ENCODE results near the gene MBD4. TPM values are rescaled to one million over a fixed set of nuclear protein-coding genes. Genes with fewer than 3 reads are reported as not detected.
"Not testable (repeated sequence)": the region's sequence is repeated elsewhere in the genome, so short reads cannot be mapped to it uniquely, and the experiment has no call there.

MBD4 gene
- total RNA-seq, 3 donors from 2014 or later (not counting 1 experiment from before 2014, with no cell fraction given): 46.4 to 55.6 (median 48.0) TPM

DNA sequence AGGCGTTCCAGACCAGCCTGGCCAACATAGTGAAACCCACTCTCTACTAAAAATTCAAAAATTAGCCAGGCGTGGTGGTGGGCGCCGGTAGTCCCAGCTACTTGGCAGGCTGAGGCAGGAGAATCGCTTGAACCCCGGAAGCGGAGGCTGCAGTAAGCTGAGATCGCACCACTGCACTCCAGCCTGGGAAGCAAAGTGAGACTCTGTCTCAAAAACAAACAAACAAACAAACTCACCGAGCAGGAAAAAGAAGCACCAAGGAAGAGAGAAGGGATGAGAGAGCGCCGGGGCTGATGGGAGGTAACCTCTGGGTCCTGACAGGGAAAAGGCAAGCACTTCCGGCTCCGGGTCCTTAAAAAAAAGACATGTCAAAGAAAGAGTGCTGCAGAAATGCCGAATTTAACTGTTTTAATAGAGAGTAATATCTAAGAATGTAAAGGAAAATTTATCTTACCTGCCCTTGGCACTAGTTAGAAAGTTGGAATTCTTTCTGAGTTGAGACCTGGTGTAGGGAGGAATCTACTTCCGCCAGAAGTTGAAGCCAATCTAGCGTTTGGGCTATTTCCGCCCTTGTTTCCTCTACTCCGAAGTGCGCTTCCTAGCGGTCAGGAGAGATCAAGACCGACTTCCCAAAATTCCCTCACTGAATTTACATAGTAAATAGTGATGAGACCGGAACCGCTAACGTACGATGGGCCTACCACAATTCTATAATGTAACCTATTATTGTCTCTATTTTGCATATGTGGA is 40.4 kb downstream of the MBD4 start:
- Histone ChIP-seq H3K9me3 (ENCODE audit: control insufficient read depth, insufficient read depth, low read length) (no peaks in the 10 kb centered on the region), H3K36me3 (ENCODE audit: control insufficient read depth, insufficient read depth, low read length) (peaks cover 7% of the 10 kb centered on the region), H3K4me3 (ENCODE audit: low read length) (peak overlapping the region; percentile 96), H3K27ac (ENCODE audit: low read length) (peak overlapping the region; percentile 81), H3K27me3 (ENCODE audit: control insufficient read depth, insufficient read depth, low read length) (no peaks in the 10 kb centered on the region), H3K4me1 (ENCODE audit: control insufficient read depth, insufficient read depth, low read length) (peaks cover 18% of the 10 kb centered on the region)
- Mint-ChIP-seq H3K4me3 (peak overlapping the region; percentile 97), H3K27me3 (ENCODE audit: low read depth in 2 of 2) (no peaks in the 10 kb centered on the region), H3K9me3 (no peaks in the 10 kb centered on the region), H3K36me3 (no peaks in the 10 kb centered on the region), H3K4me1 (peaks cover 25 to 50% of the 10 kb centered on the region in 2 donors), H3K27ac (peak overlapping the region; percentile 93 to 98)
- intact Hi-C loops (cut with micrococcal nuclease): loop anchor here (1.0 to 5.0 kb wide), 2 partner anchors 41 to 538 kb away; partner anchors contain the start of gene IFT122
- TF ChIP-seq, protein P1, sequence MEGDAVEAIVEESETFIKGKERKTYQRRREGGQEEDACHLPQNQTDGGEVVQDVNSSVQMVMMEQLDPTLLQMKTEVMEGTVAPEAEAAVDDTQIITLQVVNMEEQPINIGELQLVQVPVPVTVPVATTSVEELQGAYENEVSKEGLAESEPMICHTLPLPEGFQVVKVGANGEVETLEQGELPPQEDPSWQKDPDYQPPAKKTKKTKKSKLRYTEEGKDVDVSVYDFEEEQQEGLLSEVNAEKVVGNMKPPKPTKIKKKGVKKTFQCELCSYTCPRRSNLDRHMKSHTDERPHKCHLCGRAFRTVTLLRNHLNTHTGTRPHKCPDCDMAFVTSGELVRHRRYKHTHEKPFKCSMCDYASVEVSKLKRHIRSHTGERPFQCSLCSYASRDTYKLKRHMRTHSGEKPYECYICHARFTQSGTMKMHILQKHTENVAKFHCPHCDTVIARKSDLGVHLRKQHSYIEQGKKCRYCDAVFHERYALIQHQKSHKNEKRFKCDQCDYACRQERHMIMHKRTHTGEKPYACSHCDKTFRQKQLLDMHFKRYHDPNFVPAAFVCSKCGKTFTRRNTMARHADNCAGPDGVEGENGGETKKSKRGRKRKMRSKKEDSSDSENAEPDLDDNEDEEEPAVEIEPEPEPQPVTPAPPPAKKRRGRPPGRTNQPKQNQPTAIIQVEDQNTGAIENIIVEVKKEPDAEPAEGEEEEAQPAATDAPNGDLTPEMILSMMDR (IDR thresholded peaks at IDR 0.05): peak; percentile 91
- under 1% methylated on average over 21 of the region's 25 CpGs for WGBS (ENCODE audit: insufficient coverage)
- peak; percentile 53 to 95 for DNase-seq
- peak; percentile 89 to 91 (median 89) for ATAC-seq

DNA sequence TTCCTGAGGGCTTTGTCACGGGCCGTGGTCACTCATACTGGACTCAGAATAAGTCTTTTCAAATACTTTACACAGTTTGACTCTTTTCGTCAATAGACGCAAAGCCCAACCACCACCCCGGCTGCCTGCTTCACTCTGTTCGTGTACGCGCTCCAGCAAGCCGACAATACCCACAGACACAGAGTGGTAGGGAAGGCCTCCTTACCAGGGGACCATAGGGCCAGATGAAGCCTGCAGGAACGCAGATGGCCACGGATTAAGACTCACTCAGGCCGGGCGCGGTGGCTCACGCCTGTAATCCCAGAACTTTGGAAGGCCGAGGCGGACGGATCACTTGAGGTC is 41.0 kb downstream of the MBD4 start:
- Mint-ChIP-seq H3K4me3 (peak overlapping the region; percentile 97), H3K36me3 (no peaks in the 10 kb centered on the region), H3K4me1 (peaks cover 25 to 50% of the 10 kb centered on the region in 2 donors), H3K27me3 (ENCODE audit: low read depth in 2 of 2) (no peaks in the 10 kb centered on the region), H3K9me3 (no peaks in the 10 kb centered on the region), H3K27ac (peak overlapping the region; percentile 93 to 98)
- WGBS (ENCODE audit: insufficient coverage): 2% methylated on average over 18 of the region's 18 CpGs
- H3K4me3 ChIP-seq (ENCODE audit: low read length): peak overlapping the region; percentile 96
- TF ChIP-seq, protein P1 (IDR thresholded peaks at IDR 0.05): no peak
- no peaks in the 10 kb centered on the region for H3K9me3 ChIP-seq (ENCODE audit: control insufficient read depth, insufficient read depth, low read length)
- peak; percentile 19 to 32 (median 24) for ATAC-seq
- intact Hi-C loops (cut with micrococcal nuclease): loop anchor here (1.0 to 5.0 kb wide), 2 partner anchors 42 to 539 kb away; partner anchors contain the start of gene IFT122
- peak; percentile 17 to 44 for DNase-seq
- peaks cover 18% of the 10 kb centered on the region for H3K4me1 ChIP-seq (ENCODE audit: control insufficient read depth, insufficient read depth, low read length)
- H3K27ac ChIP-seq (ENCODE audit: low read length): peak overlapping the region; percentile 81
- peaks cover 7% of the 10 kb centered on the region for H3K36me3 ChIP-seq (ENCODE audit: control insufficient read depth, insufficient read depth, low read length)
- H3K27me3 ChIP-seq (ENCODE audit: control insufficient read depth, insufficient read depth, low read length): no peaks in the 10 kb centered on the region

DNA sequence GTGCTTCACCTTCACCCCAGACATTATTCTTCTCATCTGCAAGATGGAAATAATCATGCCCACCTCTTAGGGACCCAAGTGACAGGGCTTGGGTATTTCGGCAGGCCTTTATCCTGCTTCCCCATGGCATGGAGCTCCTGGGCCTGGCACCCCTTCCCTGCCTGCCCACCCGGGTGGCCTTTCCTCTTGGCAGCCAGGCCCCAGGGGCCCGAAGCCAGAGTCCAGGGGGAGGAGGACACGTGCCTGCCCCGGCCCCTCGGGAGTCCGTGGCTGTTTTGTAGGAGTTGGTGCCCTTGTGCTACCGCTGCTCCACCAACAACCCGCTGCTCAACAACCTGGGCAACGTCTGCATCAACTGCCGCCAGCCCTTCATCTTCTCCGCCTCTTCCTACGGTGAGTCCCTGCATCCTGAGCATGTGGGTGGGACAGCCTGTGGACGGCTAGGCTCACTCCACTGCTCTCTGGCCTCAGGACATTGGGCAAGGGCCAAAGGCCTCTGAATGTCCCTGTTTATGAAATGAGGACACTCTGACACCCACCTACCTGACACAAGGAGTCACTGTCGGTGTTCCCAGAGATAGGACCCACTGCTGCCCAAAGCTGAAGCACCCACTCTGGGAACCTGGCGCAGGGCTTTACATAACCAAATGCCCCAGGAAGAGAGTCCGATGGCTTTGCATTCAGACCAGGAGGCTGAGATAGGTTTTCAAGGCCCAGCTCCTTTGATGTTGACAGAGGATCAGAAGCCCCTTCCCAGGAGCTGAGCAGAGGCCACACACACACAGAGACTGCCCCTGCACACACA is 45.8 kb downstream of the MBD4 start:
- WGBS (ENCODE audit: insufficient coverage): 97% methylated on average over 3 of the region's 17 CpGs
- H3K36me3 Mint-ChIP-seq; H3K4me3 Mint-ChIP-seq; ATAC-seq; intact Hi-C loops (cut with micrococcal nuclease); H3K9me3 Mint-ChIP-seq; H3K4me3 ChIP-seq (ENCODE audit: low read length); DNase-seq; H3K27me3 Mint-ChIP-seq (ENCODE audit: low read depth in 2 of 2); H3K9me3 ChIP-seq (ENCODE audit: control insufficient read depth, insufficient read depth, low read length); H3K27ac ChIP-seq (ENCODE audit: low read length); H3K27me3 ChIP-seq (ENCODE audit: control insufficient read depth, insufficient read depth, low read length): not testable (repeated sequence)
- H3K27ac Mint-ChIP-seq: peak overlapping the region in 1 of 2 donors; percentile 14
- peaks cover 30% of the 10 kb centered on the region for H3K36me3 ChIP-seq (ENCODE audit: control insufficient read depth, insufficient read depth, low read length)
- peaks cover 12% of the 10 kb centered on the region for H3K4me1 ChIP-seq (ENCODE audit: control insufficient read depth, insufficient read depth, low read length)
- peaks cover 24 to 46% of the 10 kb centered on the region in 2 donors for H3K4me1 Mint-ChIP-seq

DNA sequence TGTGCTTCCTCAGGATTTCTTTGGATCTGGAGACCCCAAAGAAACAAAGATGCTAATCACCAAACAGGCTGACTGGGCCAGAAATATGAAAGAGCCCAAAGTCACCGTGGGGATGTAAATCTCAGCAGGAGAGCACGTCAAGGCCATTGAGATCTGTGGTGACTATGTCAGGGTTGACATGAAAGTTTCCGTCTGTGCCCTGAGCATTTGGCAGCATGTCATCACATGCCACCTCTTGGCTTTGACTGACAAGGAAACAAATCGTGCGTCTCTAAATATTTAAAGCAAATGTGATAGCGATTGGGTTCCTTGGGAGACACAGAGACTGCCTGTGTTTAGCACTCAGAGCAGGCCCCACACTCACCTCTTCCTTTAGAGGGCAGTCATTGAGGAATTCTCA is 46.5 kb downstream of the MBD4 start:
- Histone ChIP-seq H3K9me3 (ENCODE audit: control insufficient read depth, insufficient read depth, low read length) (no peaks in the 10 kb centered on the region), H3K4me1 (ENCODE audit: control insufficient read depth, insufficient read depth, low read length) (peaks cover 6% of the 10 kb centered on the region), H3K27ac (ENCODE audit: low read length) (no peak overlapping the region), H3K27me3 (ENCODE audit: control insufficient read depth, insufficient read depth, low read length) (no peaks in the 10 kb centered on the region), H3K36me3 (ENCODE audit: control insufficient read depth, insufficient read depth, low read length) (peaks cover 30% of the 10 kb centered on the region), H3K4me3 (ENCODE audit: low read length) (no peak overlapping the region)
- no peaks in the 10 kb centered on the region for H3K27me3 Mint-ChIP-seq (ENCODE audit: low read depth in 2 of 2)
- H3K4me3 Mint-ChIP-seq: no peak overlapping the region
- 88% methylated on average over 6 of the region's 6 CpGs for WGBS (ENCODE audit: insufficient coverage)
- TF ChIP-seq, protein P1 (IDR thresholded peaks at IDR 0.05): no peak
- DNase-seq: no peak
- H3K9me3 Mint-ChIP-seq: no peaks in the 10 kb centered on the region
- H3K27ac Mint-ChIP-seq: no peak overlapping the region
- intact Hi-C loops (cut with micrococcal nuclease): no loop called here
- peaks cover 17 to 39% of the 10 kb centered on the region in 2 donors for H3K4me1 Mint-ChIP-seq
- ATAC-seq: no peak
- peaks cover 3% of the 10 kb centered on the region for H3K36me3 Mint-ChIP-seq

DNA sequence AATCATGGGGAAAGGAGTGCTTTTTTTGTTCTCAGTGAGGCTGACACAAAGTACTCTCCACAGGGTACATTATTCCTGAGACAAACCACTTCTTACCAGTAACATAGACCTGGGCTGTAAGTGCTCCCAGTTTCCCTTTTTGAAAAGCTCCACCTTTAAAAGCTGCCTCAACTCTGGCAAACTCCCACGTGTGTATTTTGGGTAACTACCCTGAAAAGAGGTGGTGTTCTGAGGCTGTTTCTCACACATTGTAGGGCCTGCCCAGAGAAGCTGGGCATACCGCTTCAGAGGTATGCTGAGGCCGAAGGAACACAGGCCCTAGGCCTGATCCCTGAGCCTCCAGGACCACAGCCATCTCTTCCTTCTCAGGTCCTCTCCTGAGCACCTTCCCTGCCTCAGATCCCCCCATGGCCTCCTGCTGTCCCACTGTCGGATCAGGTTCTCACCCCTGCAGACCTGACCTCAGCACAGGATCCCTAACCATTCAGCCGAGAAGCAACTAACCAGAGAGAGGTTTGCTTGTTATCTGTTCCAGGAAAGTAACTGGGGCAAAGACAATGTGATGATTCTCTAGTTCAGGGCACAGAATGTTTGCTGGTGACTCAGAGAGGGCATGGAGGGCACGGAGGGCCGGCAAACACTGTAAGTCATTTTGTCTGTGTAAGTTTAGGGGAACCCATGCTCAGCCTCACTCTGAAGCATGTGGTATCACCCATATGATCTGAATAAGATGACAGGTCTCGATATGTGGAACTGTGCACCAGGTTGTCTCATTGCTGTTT is 47.5 kb downstream of the MBD4 start:
- H3K27ac ChIP-seq (ENCODE audit: low read length); intact Hi-C loops (cut with micrococcal nuclease); H3K36me3 Mint-ChIP-seq; H3K4me1 ChIP-seq (ENCODE audit: control insufficient read depth, insufficient read depth, low read length); H3K9me3 Mint-ChIP-seq; ATAC-seq; H3K4me3 ChIP-seq (ENCODE audit: low read length); H3K27ac Mint-ChIP-seq; H3K9me3 ChIP-seq (ENCODE audit: control insufficient read depth, insufficient read depth, low read length); H3K27me3 Mint-ChIP-seq (ENCODE audit: low read depth in 2 of 2); H3K4me3 Mint-ChIP-seq; H3K27me3 ChIP-seq (ENCODE audit: control insufficient read depth, insufficient read depth, low read length); DNase-seq: not testable (repeated sequence)
- H3K36me3 ChIP-seq (ENCODE audit: control insufficient read depth, insufficient read depth, low read length): peaks cover 38% of the 10 kb centered on the region
- peaks cover 7 to 29% of the 10 kb centered on the region in 2 donors for H3K4me1 Mint-ChIP-seq
- 100% methylated on average over 4 of the region's 8 CpGs for WGBS (ENCODE audit: insufficient coverage)

Measured in natural killer cell (primary cell).